CD8-positive, alpha-beta memory T cell (primary cell): ENCODE results near the gene DGKD. TPM values are rescaled to one million over a fixed set of nuclear protein-coding genes. Genes with fewer than 3 reads are reported as not detected.

ENCODE experiments used
- CTCF ChIA-PET: fragments of 350-600 bp; sonication (Branson Sonifier 250); formaldehyde crosslinking; loops from one replicate; lab custom pipeline; 2021; ENCODE audit warnings: antibody characterized with exemption; lab: Charles Lee
- POLR2A ChIA-PET: fragments of 350-600 bp; sonication (Branson Sonifier 250); formaldehyde crosslinking; loops from one replicate; lab custom pipeline; 2021; ENCODE audit warnings: antibody characterized with exemption; lab: Charles Lee
- DNase-seq, 5 donors: peaks; one replicate each; pipeline versions ENCODE4 v3.0.0 to v3.0.0-alpha.2; 2020 to 2022; ENCODE audit warnings: mixed read lengths in 1 of 5
- H3K27ac ChIP-seq: one replicate; pipeline ENCODE4 v1.7.0; 2013; ENCODE audit warnings: low read depth, mild to moderate bottlenecking, low read length, moderate library complexity
- H3K27me3 ChIP-seq: 2 replicates; pipeline ENCODE4 v1.7.0; 2013; ENCODE audit warnings: low read length, mild to moderate bottlenecking; ENCODE audit not compliant: insufficient read depth, poor library complexity, severe bottlenecking
- H3K36me3 ChIP-seq: 2 replicates; pipeline ENCODE4 v1.7.0; 2013; ENCODE audit warnings: mild to moderate bottlenecking, low read length, moderate library complexity; ENCODE audit not compliant: insufficient read depth
- H3K4me1 ChIP-seq: 2 replicates; pipeline ENCODE4 v1.7.0; 2013; ENCODE audit warnings: mild to moderate bottlenecking, low read length, moderate library complexity; ENCODE audit not compliant: insufficient read depth
- H3K4me3 ChIP-seq: 2 replicates; pipeline ENCODE4 v1.7.0; 2013; ENCODE audit warnings: mild to moderate bottlenecking, low read length
- H3K9me3 ChIP-seq: 2 replicates; pipeline ENCODE4 v1.7.0; 2013; ENCODE audit warnings: mild to moderate bottlenecking, low read length
- H3K27ac Mint-ChIP-seq, 8 donors: one replicate each; pipeline ENCODE4 v1.8.0; 2020 to 2021; ENCODE audit warnings: mixed read lengths in 8 of 8, mild to moderate bottlenecking in 6 of 8, inconsistent platforms in 3 of 8, moderate library complexity in 3 of 8
- H3K27me3 Mint-ChIP-seq, 2 donors: one replicate each; pipeline ENCODE4 v1.8.0; 2020 to 2021; ENCODE audit warnings: mixed read lengths in 2 of 2, mild to moderate bottlenecking in 1 of 2, moderate library complexity in 1 of 2
- H3K36me3 Mint-ChIP-seq, 3 donors: one replicate each; pipeline ENCODE4 v1.8.0; 2020 to 2021; ENCODE audit warnings: mixed read lengths in 3 of 3, inconsistent platforms in 1 of 3, mild to moderate bottlenecking in 1 of 3
- H3K4me1 Mint-ChIP-seq, 3 donors: one replicate each; pipeline ENCODE4 v1.8.0; 2020 to 2021; ENCODE audit warnings: mixed read lengths in 3 of 3, inconsistent platforms in 1 of 3, mild to moderate bottlenecking in 1 of 3
- H3K4me3 Mint-ChIP-seq, 7 donors: one replicate each; pipeline ENCODE4 v1.8.0; 2020 to 2021; ENCODE audit warnings: mixed read lengths in 7 of 7, mild to moderate bottlenecking in 6 of 7, moderate library complexity in 4 of 7, inconsistent platforms in 2 of 7
- H3K9me3 Mint-ChIP-seq, 5 donors: one replicate each; pipeline ENCODE4 v1.8.0; 2020 to 2022; ENCODE audit warnings: mixed read lengths in 5 of 5, mild to moderate bottlenecking in 3 of 5, moderate library complexity in 2 of 5, inconsistent platforms in 1 of 5
- polyA plus RNA-seq: library from polyadenylated mRNA; unstranded; fragments of 300-500 nt; fragmentation: Illumina TruSeq; gene quantifications from one replicate; pipeline ENCODE4 v1.2.3, GENCODE V29; 2021
- total RNA-seq, 2 experiments: library from RNA; stranded (reverse); gene quantifications; one replicate each; pipeline ENCODE4 v1.2.3, GENCODE V29; 2021

DGKD gene
- total and polyA plus RNA-seq, 3 experiments from 2014 or later, result 32.6 to 61.9 (median 54.2) TPM

GRCh38 chr2:233361297-233361696 is 7.0 kb downstream of the DGKD start:
- peak overlapping the region in 2 of 8 donors; percentile 44 to 60 for H3K27ac Mint-ChIP-seq
- peaks cover 7 to 45% (median 27%) of the 10 kb centered on the region in 3 donors for H3K36me3 Mint-ChIP-seq
- POLR2A ChIA-PET, result no interaction called here

GRCh38 chr2:233362742-233363141 is 8.4 kb downstream of the DGKD start:
- H3K4me3 Mint-ChIP-seq, result no peak overlapping the region
- no peak overlapping the region for H3K4me3 ChIP-seq
- no peaks in the 10 kb centered on the region for H3K27me3 ChIP-seq
- no peaks in the 10 kb centered on the region for H3K27me3 Mint-ChIP-seq
- H3K9me3 Mint-ChIP-seq, result peaks cover 0 to 5% (median 3%) of the 10 kb centered on the region in 5 donors
- ChIA-PET POLR2A (no interaction called here), CTCF (interaction anchor here (1.4 kb wide), 1 partner anchor 9 kb away, joined by 3 read pairs; no protein-coding TSS in a partner anchor)
- H3K36me3 ChIP-seq, result peaks cover 4% of the 10 kb centered on the region
- peaks cover 53 to 84% (median 66%) of the 10 kb centered on the region in 3 donors for H3K4me1 Mint-ChIP-seq
- H3K36me3 Mint-ChIP-seq, result peaks cover 7 to 42% (median 24%) of the 10 kb centered on the region in 3 donors
- peaks cover 21% of the 10 kb centered on the region for H3K4me1 ChIP-seq
- no peak overlapping the region for H3K27ac ChIP-seq
- no peaks in the 10 kb centered on the region for H3K9me3 ChIP-seq
- H3K27ac Mint-ChIP-seq, result no peak overlapping the region
- DNase-seq, result no peak

More at GRCh38 chr2:233361297-233361696, 7.0 kb downstream of the DGKD start:
- Histone ChIP-seq H3K4me3 (no peak overlapping the region), H3K36me3 (peaks cover 4% of the 10 kb centered on the region), H3K9me3 (no peaks in the 10 kb centered on the region), H3K4me1 (peaks cover 34% of the 10 kb centered on the region), H3K27ac (no peak overlapping the region), H3K27me3 (no peaks in the 10 kb centered on the region)
- H3K4me3 Mint-ChIP-seq, result no peak overlapping the region
- H3K9me3 Mint-ChIP-seq, result peaks cover 0 to 5% (median 3%) of the 10 kb centered on the region in 5 donors
- DNase-seq, result no peak
- CTCF ChIA-PET, result interaction anchor here (1.3 to 1.4 kb wide), 2 partner anchors 11 to 17 kb away, joined by 3 read pairs; no protein-coding TSS in a partner anchor
- no peaks in the 10 kb centered on the region for H3K27me3 Mint-ChIP-seq
- peaks cover 59 to 88% (median 75%) of the 10 kb centered on the region in 3 donors for H3K4me1 Mint-ChIP-seq

GRCh38 chr2:233363744-233364235 is 9.5 kb downstream of the DGKD start:
- CTCF ChIA-PET, result no interaction called here
- POLR2A ChIA-PET, result no interaction called here
- peaks cover 7 to 38% (median 23%) of the 10 kb centered on the region in 3 donors for H3K36me3 Mint-ChIP-seq

GRCh38 chr2:233365861-233366520 is 11.7 kb downstream of the DGKD start:
- no peak for DNase-seq
- Histone ChIP-seq H3K9me3 (no peaks in the 10 kb centered on the region), H3K27ac (no peak overlapping the region), H3K4me3 (no peak overlapping the region), H3K36me3 (no peaks in the 10 kb centered on the region), H3K27me3 (no peaks in the 10 kb centered on the region), H3K4me1 (no peaks in the 10 kb centered on the region)
- Mint-ChIP-seq H3K36me3 (peaks cover 7 to 31% (median 17%) of the 10 kb centered on the region in 3 donors), H3K4me3 (no peak overlapping the region), H3K9me3 (peaks cover 0 to 5% (median 3%) of the 10 kb centered on the region in 5 donors), H3K27me3 (no peaks in the 10 kb centered on the region), H3K4me1 (peaks cover 43 to 75% (median 61%) of the 10 kb centered on the region in 3 donors), H3K27ac (peak overlapping the region in 7 of 8 donors; percentile 4 to 76 (median 61))
- POLR2A ChIA-PET, result no interaction called here
- CTCF ChIA-PET, result interaction anchor here (0.9 to 1.5 kb wide), 4 partner anchors 8 to 44 kb away, joined by 3 to 4 read pairs (median 3); no protein-coding TSS in a partner anchor

More at GRCh38 chr2:233363744-233364235, 9.5 kb downstream of the DGKD start:
- Mint-ChIP-seq H3K9me3 (peaks cover 0 to 5% (median 3%) of the 10 kb centered on the region in 5 donors), H3K27ac (peak overlapping the region in 2 of 8 donors; percentile 30 to 85), H3K4me1 (peaks cover 47 to 80% (median 60%) of the 10 kb centered on the region in 3 donors), H3K27me3 (no peaks in the 10 kb centered on the region), H3K4me3 (no peak overlapping the region)
- Histone ChIP-seq H3K9me3 (no peaks in the 10 kb centered on the region), H3K4me3 (no peak overlapping the region), H3K27ac (no peak overlapping the region), H3K27me3 (no peaks in the 10 kb centered on the region), H3K36me3 (no peaks in the 10 kb centered on the region), H3K4me1 (peaks cover 11% of the 10 kb centered on the region)
- no peak for DNase-seq

- Histone ChIP-seq H3K4me3 (no peak overlapping the region), H3K36me3 (no peaks in the 10 kb centered on the region), H3K9me3 (no peaks in the 10 kb centered on the region), H3K27me3 (no peaks in the 10 kb centered on the region), H3K4me1 (no peaks in the 10 kb centered on the region), H3K27ac (no peak overlapping the region)
- ChIA-PET CTCF (no interaction called here), POLR2A (no interaction called here)
- H3K4me1 Mint-ChIP-seq, result peaks cover 50 to 72% (median 57%) of the 10 kb centered on the region in 3 donors
- no peaks in the 10 kb centered on the region for H3K27me3 Mint-ChIP-seq
- no peak overlapping the region for H3K4me3 Mint-ChIP-seq
- H3K9me3 Mint-ChIP-seq, result peaks cover 0 to 5% (median 3%) of the 10 kb centered on the region in 5 donors
- H3K27ac Mint-ChIP-seq, result peak overlapping the region in 2 of 8 donors; percentile 60 to 86
- peaks cover 7 to 31% (median 16%) of the 10 kb centered on the region in 3 donors for H3K36me3 Mint-ChIP-seq
- DNase-seq, result no peak
Observed at GRCh38 chr2:233367586-233367985, 13.3 kb downstream of the DGKD start.

- no peak overlapping the region for H3K27ac ChIP-seq
- POLR2A ChIA-PET, result no interaction called here
- DNase-seq, result no peak
- CTCF ChIA-PET, result interaction anchor here (1.2 kb wide), 1 partner anchor 17 kb away, joined by 4 read pairs; no protein-coding TSS in a partner anchor
- Mint-ChIP-seq H3K9me3 (peaks cover 0 to 1% (median under 1%) of the 10 kb centered on the region in 5 donors), H3K4me1 (peaks cover 50 to 72% (median 61%) of the 10 kb centered on the region in 3 donors), H3K36me3 (peaks cover 4 to 34% (median 14%) of the 10 kb centered on the region in 3 donors), H3K27me3 (no peaks in the 10 kb centered on the region), H3K4me3 (peak overlapping the region in 2 of 7 donors; percentile 19 to 47), H3K27ac (peak overlapping the region in 6 of 8 donors; percentile 32 to 85 (median 61))
- no peak overlapping the region for H3K4me3 ChIP-seq
- H3K9me3 ChIP-seq, result no peaks in the 10 kb centered on the region
- H3K4me1 ChIP-seq, result no peaks in the 10 kb centered on the region
- H3K27me3 ChIP-seq, result no peaks in the 10 kb centered on the region
- H3K36me3 ChIP-seq, result no peaks in the 10 kb centered on the region
Observed at GRCh38 chr2:233368756-233369155, 14.5 kb downstream of the DGKD start.

GRCh38 chr2:233369462-233369861 is 15.2 kb downstream of the DGKD start:
- ChIA-PET POLR2A (no interaction called here), CTCF (interaction anchor here (1.0 to 1.2 kb wide), 2 partner anchors 16 kb away, joined by 3 to 4 read pairs; no protein-coding TSS in a partner anchor)
- peak overlapping the region in 2 of 7 donors; percentile 5 to 6 for H3K4me3 Mint-ChIP-seq
- Histone ChIP-seq H3K4me3 (no peak overlapping the region), H3K27me3 (no peaks in the 10 kb centered on the region), H3K4me1 (no peaks in the 10 kb centered on the region), H3K9me3 (no peaks in the 10 kb centered on the region), H3K36me3 (no peaks in the 10 kb centered on the region), H3K27ac (no peak overlapping the region)
- H3K36me3 Mint-ChIP-seq, result peaks cover 0 to 31% (median 11%) of the 10 kb centered on the region in 3 donors
- H3K27ac Mint-ChIP-seq, result peak overlapping the region in 3 of 8 donors; percentile 6 to 73 (median 51)
- no peaks in the 10 kb centered on the region for H3K27me3 Mint-ChIP-seq
- no peaks in the 10 kb centered on the region for H3K9me3 Mint-ChIP-seq
- no peak for DNase-seq
- H3K4me1 Mint-ChIP-seq, result peaks cover 45 to 66% (median 58%) of the 10 kb centered on the region in 3 donors
